ENCODE results near the gene SLC2A9.

- TF ChIP-seq POLR2A (IDR thresholded peaks at IDR 0.05) (no peak), CTCF (IDR thresholded peaks at IDR 0.05) (no peak)
Measured at GRCh38 chr4:10050261-10050661, 29.0 kb upstream of the SLC2A9 start.
